Sciatic nerve (tissue), 2 donors: Measurements from ENCODE around the gene CLCF1. TPM values are rescaled to one million over a fixed set of nuclear protein-coding genes. Genes with fewer than 3 reads are reported as not detected.

Experiments used
- ATAC-seq: fragments of 200-7000 bp; cut with Tn5 transposase; one replicate; pipeline ENCODE4 v1.9.1; 2020; ENCODE audit warnings: mild to moderate bottlenecking, moderate library complexity
- DNase-seq: peaks from one replicate; pipeline ENCODE4 v3.0.0-alpha.2; 2020; ENCODE audit warnings: low spot score
- intact Hi-C: fragments of 100-400 bp; cut with DNase I; formaldehyde crosslinking; loops from one replicate; pipeline ENCODE4 v1.14.2; 2022
- total RNA-seq: library from RNA; stranded (reverse); fragmentation: NEBNext Ultra II Directional; extraction: Animal tissue kit (Norgen Biotek cat#: 25700); gene quantifications from one replicate; pipeline ENCODE4 v1.2.1, GENCODE V29; 2021
- donor health status: DM: no; HTN: no; CAD: no.
- donor health status: DM: no; HTN: no; CAD: no.

CLCF1 gene
- total RNA-seq, 1 donor from 2014 or later, result 7.5 TPM

- DNase-seq, result no peak
- no peak for ATAC-seq
Measured at GRCh38 chr11:67367761-67368227, 5.6 kb downstream of the CLCF1 start.

GRCh38 chr11:67366961-67367760 lies 6.2 kb downstream of the CLCF1 start:
- ATAC-seq (peak; percentile 40), DNase-seq (no peak)
- intact Hi-C loops, result no loop called here

More at GRCh38 chr11:67367761-67368227, 5.6 kb downstream of the CLCF1 start:
- intact Hi-C loops, result no loop called here

GRCh38 chr11:67366546-67366945 lies 6.9 kb downstream of the CLCF1 start:
- DNase-seq (no peak), ATAC-seq (peak; percentile 50)
- intact Hi-C loops, result no loop called here

GRCh38 chr11:67365736-67366444 lies 7.5 kb downstream of the CLCF1 start:
- intact Hi-C loops, result no loop called here
- DNase-seq (no peak), ATAC-seq (no peak)

GRCh38 chr11:67364783-67365722 lies 8.3 kb downstream of the CLCF1 start:
- intact Hi-C loops, result no loop called here
- DNase-seq (no peak), ATAC-seq (no peak)

- intact Hi-C loops, result no loop called here
- DNase-seq (no peak), ATAC-seq (no peak)
Measured at GRCh38 chr11:67364169-67364568, 9.2 kb downstream of the CLCF1 start.

- no peak for ATAC-seq
- no peak for DNase-seq
- intact Hi-C loops, result no loop called here
Measured at GRCh38 chr11:67357831-67358670, 15.3 kb downstream of the CLCF1 start.

- ATAC-seq, result peak; percentile 5
- intact Hi-C loops, result no loop called here
- DNase-seq, result no peak
Measured at GRCh38 chr11:67356864-67357561, 16.4 kb downstream of the CLCF1 start.

GRCh38 chr11:67356387-67356863 lies 17.0 kb downstream of the CLCF1 start:
- ATAC-seq (no peak), DNase-seq (no peak)
- intact Hi-C loops, result no loop called here

- intact Hi-C loops, result loop anchor here (2.0 kb wide), 1 partner anchor 27 kb away; no protein-coding TSS in a partner anchor
- ATAC-seq (no peak), DNase-seq (no peak)
Measured at GRCh38 chr11:67355794-67356386, 17.5 kb downstream of the CLCF1 start.

- ATAC-seq (no peak), DNase-seq (no peak)
- intact Hi-C loops, result loop anchor here (2.0 kb wide), 1 partner anchor 28 kb away; no protein-coding TSS in a partner anchor
Measured at GRCh38 chr11:67355023-67355793, 18.2 kb downstream of the CLCF1 start.

- DNase-seq (no peak), ATAC-seq (peak; percentile 6)
- intact Hi-C loops, result loop anchor here (2.0 kb wide), 1 partner anchor 28 kb away; no protein-coding TSS in a partner anchor
Measured at GRCh38 chr11:67354075-67355022, 19.0 kb downstream of the CLCF1 start.

- DNase-seq (peak; percentile 99), ATAC-seq (peak; percentile 96)
- intact Hi-C loops, result loop anchor here (2.0 kb wide), 1 partner anchor 29 kb away; no protein-coding TSS in a partner anchor
Measured at GRCh38 chr11:67353317-67354074, 19.9 kb downstream of the CLCF1 start, which contains the start of gene POLD4. TSS of gene POLD4 (minus strand) at chr11:67353546. CDS start at chr11:67353399, 147 bp downstream.

GRCh38 chr11:67352546-67353316 lies 20.7 kb downstream of the CLCF1 start:
- intact Hi-C loops, result no loop called here
- DNase-seq (no peak), ATAC-seq (peak; percentile 10)
